ENCODE measurements around the gene CNOT2.
"Not testable (repeated sequence)": the region's sequence is repeated elsewhere in the genome, so short reads cannot be mapped to it uniquely, and the experiment has no call there.

CNOT2 gene

DNA sequence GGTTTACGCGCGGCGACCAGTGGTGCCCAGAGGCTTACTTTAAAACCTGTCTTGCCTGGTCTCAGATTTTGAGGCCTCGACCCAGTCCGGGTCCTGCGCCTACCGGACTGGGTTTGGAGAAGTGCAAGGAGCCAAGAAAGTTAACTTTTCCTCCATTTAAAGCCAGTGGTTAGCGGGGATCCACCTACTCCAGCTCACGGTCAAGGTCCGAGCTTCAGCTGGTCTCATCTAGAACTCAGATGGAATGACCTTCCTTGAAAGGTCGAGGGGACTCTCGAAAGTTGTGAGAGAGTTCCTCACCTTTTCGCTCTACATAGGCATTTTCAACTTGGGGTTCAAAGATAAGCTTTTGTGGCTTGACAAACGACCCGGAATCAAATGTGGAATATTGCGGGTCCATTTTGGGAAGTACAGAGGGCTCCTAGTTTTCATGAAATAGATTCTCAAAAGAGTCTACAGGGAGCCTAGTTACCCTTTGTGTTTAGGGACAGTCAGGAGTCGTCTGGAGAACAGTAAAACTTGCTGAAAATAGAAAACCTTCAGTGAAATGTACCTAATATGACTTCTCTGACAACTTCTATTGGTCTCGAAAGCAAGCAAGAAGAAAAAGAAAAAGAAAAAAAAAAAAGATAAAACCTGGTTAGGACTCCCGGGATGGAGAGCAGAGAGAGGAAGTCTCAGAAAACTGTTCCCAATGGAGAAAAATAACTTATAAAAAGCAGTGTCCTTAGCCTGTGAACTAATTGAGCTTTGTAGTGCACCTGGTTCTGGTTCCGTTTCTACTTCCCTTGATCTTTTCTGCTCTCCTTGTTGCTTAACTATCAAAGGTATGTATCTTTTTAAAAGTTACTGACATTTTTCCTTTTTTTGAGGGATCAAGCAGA is 124.3 kb downstream of the CNOT2 start:
- no peak for DNase-seq

DNA sequence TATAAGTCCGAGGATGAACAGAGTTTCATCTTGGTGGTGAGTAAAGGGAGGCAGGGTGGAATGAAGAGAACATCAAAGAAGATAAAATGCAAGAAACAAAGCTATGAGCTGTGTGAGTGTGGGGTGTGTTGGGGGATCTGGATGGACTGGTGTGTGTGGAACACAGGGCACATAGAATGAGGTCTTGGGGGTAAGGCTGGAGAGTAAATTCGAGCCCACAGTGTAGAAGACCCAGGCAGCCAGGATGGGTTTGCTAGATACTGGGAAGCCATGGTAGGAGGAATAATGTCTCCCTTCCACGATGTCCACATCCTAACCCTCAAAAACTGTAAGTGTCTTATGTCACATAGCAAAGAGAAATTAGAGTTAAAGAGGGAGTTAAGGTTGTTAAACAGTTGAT is 129.6 kb downstream of the CNOT2 start:
- DNase-seq: no peak

DNA sequence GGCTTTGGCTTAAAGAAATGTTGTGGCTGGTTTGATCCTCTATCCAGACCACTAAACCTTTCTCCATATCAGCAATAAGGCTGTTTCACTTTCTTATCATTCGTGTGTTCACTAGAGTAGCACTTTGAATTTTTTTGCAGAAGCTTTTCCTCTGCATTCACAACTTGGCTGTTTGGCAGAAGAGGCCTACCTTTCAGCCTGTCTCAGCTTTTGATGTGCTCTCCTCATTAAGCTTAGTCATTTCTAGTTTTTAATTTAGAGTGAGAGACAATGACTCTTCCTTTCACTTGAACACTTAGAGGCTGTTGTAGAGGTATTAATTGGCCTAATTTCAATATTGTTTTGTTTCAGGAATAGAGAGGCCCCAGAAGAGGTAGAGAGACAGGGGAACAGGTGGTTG is 136.6 kb downstream of the CNOT2 start:
- no peak for DNase-seq

DNA sequence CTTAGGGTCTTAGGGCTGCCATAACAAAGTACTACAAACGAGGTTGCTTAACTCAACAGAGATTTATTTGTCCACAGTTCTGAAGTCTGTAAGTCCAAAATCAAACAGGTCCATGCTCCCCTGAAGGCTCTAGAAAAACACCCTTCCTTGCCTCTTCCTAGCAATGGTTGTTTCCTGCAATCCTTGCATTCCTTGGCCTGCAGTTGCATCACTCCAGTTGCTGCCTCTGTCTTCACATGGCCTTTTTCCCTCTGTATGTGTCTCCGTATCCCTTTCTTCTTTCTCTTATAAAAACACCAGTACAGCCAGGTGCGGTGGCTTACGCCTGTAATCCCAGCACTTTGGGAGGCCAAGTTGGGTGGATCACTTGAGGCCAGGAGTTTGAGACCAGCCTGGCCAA is 140.3 kb downstream of the CNOT2 start:
- DNase-seq: no peak

DNA sequence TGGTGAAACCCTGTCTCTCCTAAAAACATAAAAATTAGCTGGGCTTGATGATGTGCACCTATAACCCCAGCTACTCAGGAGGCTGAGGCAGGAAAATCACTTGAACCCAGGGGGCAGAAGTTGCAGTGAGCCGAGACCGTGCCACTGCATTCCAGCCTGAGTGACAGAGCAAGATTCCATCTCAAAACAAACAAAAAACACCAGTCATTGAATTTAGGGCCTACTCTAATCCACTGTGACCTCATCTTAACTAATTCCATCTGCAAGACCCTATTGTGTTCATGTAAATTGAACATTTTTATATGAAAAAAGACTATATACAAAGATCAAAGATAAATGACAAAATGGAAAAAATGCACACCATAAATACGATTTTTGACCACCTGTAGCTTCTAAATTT is 140.7 kb downstream of the CNOT2 start:
- no peak for DNase-seq

DNA sequence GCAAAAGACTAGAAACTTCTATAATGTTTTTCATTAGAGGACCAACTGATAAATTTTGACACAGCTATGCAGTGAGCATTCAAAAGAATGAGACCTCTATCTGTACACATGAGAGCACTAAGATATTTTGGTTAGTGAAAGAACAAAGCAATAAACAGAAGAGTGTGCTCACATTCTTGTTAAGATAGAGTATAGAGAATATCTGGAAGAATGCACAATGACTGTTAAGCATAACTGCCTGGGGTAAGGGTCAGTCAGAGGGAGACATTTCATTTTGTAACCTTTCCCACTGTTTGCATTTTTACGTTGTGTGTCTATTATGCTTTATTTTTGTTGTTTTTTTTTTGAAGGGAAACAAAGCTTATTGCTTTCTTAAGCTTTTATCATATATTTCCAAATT is 143.5 kb downstream of the CNOT2 start:
- DNase-seq: no peak

DNA sequence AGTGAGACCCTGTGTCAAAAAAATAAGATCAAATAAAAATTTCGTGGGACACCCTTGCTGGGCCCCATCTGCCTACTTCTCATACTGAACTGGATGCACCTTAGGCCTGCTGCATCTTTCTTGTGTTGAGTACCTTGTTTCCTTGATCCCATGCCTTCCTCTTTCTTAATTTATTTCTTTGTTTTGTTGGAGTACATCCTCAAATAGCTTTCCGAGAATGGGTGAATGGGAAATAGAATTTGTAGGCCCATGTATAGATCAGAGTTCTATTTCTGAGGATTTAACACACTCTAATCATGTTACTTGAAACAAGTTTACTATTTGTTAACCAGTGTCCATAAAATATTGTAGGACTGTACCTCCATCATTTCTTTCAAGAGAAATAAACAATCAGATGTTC is 146.4 kb downstream of the CNOT2 start:
- no peak for DNase-seq

DNA sequence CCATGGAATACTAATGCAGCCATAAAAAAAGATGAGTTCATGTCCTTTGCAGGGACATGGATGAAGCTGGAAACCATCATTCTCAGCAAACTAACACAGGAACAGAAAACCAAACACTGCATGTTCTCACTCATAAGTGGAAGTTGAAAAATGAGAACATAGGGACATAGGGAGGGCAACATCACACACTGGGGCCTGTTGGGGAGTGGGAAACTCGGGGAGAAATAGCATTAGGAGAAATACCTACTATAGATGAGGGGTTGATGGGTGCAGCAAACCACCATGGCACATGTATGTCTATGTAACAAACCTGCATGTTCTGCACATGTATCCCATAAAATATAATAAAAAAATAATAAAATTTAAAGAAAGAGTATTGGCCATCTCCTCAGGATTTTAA is 149.4 kb downstream of the CNOT2 start:
- DNase-seq: not testable (repeated sequence)

DNA sequence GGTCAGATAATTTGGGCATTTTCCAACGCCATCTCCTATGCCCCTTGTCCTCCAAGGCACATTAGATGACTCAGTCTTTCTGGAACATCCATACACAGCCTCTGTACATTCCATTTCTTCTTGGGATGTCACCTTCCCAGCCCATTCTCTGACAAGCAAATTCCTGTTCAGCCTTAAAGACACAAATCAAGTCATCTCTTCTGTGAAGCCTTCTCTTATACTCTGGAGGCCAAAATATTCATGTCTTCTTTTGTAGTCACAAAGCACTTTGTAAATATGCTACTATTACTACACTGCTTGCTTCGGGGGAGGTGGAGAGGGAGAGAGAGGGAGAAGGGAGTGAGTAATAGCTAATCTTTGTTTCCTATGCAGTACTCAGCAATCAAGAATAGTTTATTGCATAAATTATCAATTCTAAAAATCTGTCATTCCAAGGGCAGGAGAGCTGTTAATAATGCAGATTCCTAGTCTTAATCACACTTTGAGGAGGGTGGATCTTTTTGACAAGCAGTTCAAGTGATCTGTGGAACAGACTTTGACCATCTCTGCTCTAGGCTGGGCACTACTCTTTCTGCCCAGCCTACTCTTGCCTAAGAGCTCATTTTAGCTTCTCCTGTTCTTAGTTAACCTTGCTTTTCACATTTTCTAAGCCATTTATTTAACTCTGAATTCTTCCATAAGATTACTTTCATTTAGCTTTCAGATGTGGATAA is 150.7 kb downstream of the CNOT2 start:
- no peak for DNase-seq

DNA sequence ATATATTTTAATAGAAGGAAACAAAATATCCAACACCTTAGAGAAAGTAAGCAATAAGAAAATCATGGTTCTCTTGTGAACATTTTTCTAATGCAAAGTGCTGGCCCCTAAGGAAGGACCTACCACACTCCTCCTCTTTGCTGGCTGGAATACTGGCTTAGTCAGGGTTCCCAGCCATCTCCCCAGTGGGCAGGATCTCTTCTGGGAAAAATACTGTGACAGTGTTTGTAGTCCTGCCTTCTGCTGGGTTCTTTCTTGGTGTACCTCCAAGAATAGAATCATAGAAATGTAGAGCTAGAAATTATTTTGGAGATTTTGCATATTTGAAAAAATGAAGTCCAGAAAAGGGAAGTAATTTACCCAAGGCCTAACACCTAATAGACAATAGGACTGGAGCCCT is 154.8 kb downstream of the CNOT2 start:
- DNase-seq: no peak

DNA sequence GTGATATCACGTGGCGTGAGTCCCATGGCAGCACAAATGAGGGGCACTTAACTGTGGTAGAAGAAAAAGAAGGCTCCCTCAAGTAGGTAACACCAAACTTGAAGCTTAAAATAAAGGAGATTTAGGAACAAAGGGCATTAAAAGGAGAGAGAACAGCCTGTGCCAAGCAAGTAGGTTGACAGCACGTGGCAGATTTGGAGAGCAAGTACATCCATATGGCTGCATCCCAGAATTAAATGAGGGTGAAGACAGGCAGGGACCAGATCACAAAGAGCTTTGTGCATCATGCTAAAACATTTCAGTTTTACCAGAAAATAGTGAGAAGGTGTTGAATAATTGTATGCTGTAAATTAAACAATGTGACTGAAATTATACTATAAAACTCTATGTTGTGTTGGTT is 155.6 kb downstream of the CNOT2 start:
- DNase-seq: no peak

DNA sequence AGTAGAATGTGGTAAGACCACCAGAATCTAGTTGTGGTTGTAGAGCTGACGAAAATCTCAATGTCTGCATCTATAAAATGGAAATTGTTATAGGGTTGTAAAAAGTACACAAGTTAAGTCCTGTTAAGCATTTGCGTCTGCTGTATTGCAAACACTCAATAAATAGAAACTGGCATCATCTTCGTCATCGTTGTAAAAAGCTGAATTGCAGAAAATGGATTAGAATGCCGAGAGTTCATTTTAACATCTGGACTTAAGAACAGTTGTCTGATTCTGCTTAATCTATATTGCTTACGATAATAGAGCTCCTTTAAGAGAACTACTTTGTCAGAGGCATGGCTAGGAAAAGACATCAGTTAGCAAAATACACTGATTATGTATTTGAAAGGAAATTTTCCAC is 156.1 kb downstream of the CNOT2 start:
- no peak for DNase-seq

DNA sequence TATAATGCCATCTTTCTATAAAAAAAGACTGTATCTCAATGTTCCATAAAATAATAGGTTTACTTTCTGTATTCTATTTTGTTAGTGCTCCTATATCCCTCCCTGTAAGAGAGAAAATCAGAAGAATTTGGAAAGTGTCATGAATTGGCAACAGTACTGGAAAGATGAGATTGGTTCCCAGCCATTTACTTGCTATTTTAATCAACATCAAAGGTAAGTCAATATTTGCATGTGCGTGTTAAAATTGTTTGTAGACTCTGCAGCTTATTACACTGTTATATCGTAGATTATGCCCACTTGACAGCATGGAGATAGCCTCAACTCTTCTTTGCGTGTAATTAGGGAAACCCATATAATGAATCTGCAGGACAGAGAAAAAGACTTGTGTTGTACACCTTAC is 156.9 kb downstream of the CNOT2 start:
- no peak for DNase-seq

DNA sequence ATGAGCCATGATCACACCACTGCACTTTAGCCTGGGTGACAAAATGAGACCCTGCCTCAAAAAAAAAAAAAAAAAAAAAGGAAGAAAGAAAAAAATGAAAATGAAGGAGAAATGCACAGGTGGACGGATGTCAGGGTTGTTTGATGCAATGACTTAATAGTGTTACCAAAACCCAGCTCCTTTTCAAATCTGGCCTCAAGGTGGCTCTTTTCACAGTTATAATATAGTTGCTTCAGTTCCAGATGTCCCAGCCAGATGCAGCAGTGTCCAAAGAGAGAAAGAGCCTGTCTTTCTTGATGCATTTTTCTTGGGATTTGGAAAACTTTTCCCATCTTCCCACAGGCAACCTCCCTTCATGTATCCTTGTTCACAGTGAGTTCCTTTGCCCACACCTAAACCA is 159.4 kb downstream of the CNOT2 start:
- no peak for DNase-seq

DNA sequence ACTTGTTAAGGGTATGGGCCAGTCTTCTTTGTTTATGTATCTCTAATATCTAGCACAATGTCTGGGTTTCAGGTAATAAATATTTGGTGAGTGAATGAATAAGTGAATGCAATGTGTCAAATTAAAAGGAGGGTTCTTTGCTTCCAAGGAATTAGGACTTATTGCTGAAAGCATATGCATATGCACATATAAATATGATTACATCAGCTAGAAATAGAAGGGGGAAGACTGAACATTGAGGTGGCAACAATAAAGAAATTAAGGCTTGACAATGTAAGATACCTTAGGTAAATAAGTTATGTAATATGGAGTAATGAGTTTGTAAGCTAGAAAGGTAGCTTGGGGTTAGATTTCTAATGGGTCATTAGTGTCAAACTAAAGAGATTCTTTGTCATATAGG is 160.6 kb downstream of the CNOT2 start:
- no peak for DNase-seq
